ENCODE results near the gene PDGFC.

DNA sequence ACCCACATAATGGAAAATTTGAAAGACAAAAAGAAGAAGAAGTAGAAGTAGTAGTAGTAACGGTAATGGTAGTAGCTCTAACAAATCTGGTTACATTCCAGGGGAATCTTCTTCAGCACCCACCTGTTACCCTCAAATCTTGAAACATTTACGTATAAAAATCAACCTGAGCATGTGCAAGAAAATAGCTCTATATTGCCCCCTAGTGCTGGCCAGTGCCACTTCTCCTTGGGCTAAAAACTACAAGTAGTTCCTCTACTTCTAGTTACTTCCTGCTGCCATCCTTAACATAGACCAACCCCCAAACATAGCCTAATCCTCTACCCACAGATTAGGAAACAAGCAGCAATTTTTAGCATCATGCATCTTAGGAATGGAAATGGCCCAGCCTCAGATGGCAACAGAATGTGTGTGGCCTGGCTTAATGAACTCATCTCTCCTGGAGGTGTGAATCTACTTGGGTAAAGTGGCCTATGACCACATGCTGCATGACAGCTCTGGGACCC is 3.1 kb downstream of the PDGFC start:
- TF ChIP-seq, protein P1, sequence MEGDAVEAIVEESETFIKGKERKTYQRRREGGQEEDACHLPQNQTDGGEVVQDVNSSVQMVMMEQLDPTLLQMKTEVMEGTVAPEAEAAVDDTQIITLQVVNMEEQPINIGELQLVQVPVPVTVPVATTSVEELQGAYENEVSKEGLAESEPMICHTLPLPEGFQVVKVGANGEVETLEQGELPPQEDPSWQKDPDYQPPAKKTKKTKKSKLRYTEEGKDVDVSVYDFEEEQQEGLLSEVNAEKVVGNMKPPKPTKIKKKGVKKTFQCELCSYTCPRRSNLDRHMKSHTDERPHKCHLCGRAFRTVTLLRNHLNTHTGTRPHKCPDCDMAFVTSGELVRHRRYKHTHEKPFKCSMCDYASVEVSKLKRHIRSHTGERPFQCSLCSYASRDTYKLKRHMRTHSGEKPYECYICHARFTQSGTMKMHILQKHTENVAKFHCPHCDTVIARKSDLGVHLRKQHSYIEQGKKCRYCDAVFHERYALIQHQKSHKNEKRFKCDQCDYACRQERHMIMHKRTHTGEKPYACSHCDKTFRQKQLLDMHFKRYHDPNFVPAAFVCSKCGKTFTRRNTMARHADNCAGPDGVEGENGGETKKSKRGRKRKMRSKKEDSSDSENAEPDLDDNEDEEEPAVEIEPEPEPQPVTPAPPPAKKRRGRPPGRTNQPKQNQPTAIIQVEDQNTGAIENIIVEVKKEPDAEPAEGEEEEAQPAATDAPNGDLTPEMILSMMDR (IDR thresholded peaks at IDR 0.05; ENCODE audit: extremely low read depth in 1 of 2, insufficient read depth in 1 of 2, low read depth in 1 of 2, low read length in 2 of 2) = peak; percentile 64 to 77
- TF ChIP-seq POLR2A (IDR thresholded peaks at IDR 0.05; ENCODE audit: low read depth, low read length) (no peak), JUN (IDR thresholded peaks at IDR 0.05; ENCODE audit: borderline replicate concordance, insufficient read depth, insufficient read length, low read depth) (no peak), MYC (IDR thresholded peaks at IDR 0.05; ENCODE audit: low read depth, low read length) (no peak), EZH2 (IDR thresholded peaks at IDR 0.05; ENCODE audit: borderline replicate concordance, low read depth, low read length, severe bottlenecking) (no peak)
- TF ChIP-seq, protein P2, sequence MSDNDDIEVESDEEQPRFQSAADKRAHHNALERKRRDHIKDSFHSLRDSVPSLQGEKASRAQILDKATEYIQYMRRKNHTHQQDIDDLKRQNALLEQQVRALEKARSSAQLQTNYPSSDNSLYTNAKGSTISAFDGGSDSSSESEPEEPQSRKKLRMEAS (IDR thresholded peaks at IDR 0.05; ENCODE audit: insufficient read depth, insufficient read length) = no peak

Data from endothelial cell of umbilical vein (primary cell).